Left forelimb (tissue), 1 donor: ENCODE measurements around the gene MCTP2.

Experiments
- DNase-seq: peaks from one replicate; pipeline ENCODE4 v3.0.0-alpha.2; 2018; ENCODE audit warnings: low spot score

The MCTP2 gene

DNA sequence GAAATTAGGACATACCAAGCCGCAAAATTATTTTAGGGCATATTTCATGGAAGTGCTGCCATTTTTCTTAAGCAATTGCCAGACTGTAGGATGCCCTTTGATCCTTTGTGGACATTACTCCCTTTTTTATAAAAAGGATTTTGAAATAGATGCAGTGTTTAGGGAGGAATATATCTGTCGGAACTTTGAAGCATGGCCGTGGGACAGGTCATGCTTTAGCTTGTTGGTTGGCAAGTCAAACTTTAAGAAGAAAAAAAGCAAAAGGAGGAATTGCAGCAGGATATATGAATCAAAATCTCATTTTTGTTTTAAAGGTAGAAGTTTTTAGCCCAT lies 122.1 kb downstream of the MCTP2 start:
- no peak for DNase-seq

GRCh38 chr15:94354655-94355054 lies 123.3 kb downstream of the MCTP2 start:
- DNase-seq = no peak

GRCh38 chr15:94359716-94360115 lies 128.4 kb downstream of the MCTP2 start:
- no peak for DNase-seq

DNA sequence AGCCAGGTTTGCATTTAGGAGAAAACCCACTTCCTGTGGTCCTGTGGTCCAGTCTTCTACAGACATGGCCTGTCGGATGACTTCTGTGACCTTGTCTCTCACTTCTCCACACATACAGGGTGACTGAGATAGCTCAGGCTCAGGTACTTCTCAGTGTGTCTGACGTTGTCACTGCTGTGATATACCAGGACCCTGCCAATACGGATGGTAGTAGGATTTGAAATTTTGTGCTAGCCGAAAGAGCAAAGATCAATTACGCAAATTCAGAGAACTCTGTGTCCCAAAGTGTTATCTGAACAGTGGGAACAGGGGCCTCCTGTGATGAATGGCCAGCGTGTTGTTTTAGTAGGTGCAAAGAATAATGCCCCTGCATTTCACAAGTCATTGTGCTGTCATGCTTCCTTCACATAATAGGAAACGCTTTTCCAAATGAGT lies 128.9 kb downstream of the MCTP2 start:
- DNase-seq = no peak

GRCh38 chr15:94362385-94363092 lies 131.2 kb downstream of the MCTP2 start:
- DNase-seq = no peak

DNA sequence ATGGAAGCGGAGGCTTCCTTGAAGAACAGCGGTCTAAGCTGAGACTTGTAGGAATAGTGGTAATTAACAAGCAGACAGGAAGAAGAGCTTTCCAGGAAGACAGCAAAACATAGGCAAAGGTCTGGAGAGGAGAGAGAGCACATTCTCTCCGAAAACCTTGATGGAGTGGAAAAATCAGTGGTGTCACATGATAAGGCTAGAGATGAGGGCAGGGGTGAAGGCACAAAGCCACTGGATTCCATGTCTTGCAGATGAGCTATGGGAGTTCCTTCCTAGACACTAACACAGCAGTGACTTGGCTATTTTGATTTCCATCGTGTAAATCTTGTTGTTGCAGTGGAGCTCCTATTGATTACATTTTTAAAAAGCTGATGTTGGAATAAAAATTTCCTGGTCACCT lies 132.0 kb downstream of the MCTP2 start:
- DNase-seq = no peak

DNA sequence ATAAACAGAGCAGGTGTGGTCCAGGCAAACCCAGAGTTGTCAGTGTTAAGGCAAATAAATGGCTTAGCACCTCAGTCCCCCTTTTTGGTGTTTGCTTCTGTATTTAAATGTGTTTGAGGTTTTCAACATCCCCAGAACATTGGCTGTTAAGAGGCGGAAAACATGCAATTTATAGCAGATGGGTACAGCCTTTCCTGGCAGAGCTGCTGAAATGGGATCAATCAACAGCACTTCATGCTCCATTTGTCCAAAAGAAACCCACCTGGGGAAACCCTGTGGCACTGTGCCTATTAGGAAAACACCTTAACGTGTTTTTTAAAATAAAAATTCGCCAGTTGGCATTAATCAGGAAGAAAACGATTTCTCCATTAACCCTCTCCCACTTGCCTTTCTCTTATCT lies 135.4 kb downstream of the MCTP2 start:
- DNase-seq = no peak

GRCh38 chr15:94367726-94368535 lies 136.6 kb downstream of the MCTP2 start:
- no peak for DNase-seq

DNA sequence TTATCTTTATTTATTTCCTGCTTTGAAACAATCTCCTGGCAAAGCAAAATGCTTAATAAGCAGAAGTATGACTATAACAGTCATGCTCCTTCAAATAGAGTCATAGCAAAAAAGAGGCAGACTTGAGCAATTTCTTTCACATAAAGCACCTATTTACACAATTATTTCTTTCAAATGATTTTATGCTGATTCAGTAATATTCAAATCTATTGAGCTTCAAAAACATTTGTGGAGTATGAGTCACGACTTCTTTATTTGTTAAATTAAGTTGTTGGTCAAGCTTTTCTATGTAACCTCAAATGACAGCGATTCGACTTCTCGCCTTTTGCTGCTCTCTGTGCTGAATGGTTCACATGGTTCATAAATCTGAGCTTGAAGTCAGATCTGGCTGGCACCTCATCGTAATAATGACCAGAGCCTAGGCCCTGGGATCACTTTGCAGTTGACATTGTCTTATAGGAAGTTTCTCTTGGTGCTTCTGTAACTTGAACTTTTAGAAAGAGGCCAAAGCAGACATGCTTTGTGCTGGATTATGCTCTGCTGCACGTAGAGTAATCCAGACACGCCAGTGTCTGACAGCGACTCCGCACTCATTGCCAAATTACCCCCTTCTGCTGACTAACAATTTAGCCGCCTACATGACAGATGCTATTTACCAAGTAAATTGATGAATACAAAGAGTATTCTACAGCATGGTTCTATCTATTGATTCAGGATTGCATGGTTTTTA lies 139.0 kb downstream of the MCTP2 start:
- no peak for DNase-seq

DNA sequence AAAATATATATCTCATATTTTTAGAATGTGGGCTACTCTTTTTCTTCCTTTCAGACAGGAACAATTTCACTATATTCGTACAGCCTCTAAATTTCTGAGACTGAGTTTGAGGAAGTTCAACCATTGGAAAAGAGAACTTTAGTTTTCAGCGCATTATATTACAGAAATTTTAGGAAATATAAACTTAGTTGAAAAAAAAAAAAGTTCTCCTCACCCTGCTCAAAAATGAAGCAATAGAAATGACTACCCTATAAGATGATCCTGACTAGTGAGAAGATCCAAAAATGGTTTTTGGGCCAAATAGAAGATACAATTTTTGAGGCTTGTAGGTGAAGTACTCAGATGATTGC lies 139.6 kb downstream of the MCTP2 start:
- DNase-seq = no peak

GRCh38 chr15:94372821-94373220 lies 141.5 kb downstream of the MCTP2 start:
- no peak for DNase-seq

GRCh38 chr15:94375997-94376396 lies 144.6 kb downstream of the MCTP2 start:
- DNase-seq = no peak

DNA sequence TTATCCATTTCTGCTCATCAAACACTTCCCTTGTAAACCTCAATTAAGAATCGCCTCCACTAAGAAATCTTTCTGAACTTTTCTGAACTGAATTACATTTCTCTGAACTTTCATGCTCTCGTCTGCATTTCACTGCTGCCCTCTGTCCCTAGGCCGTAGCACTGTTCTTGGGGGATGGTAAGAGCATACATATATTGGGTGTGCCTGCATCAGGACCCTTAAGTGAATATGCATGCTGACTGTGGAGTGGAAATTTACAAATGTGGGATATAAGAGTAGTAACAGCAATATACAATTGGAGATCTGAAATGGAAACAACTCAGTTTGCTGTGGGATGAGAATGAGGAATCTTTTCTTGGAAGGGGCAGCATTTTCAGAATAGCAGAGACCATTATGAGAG lies 148.6 kb downstream of the MCTP2 start:
- no peak for DNase-seq

GRCh38 chr15:94380798-94381197 lies 149.4 kb downstream of the MCTP2 start:
- no peak for DNase-seq

GRCh38 chr15:94381384-94381783 lies 150.0 kb downstream of the MCTP2 start:
- DNase-seq = no peak

- DNase-seq = no peak
Measured at GRCh38 chr15:94383041-94383440, 151.7 kb downstream of the MCTP2 start.

GRCh38 chr15:94383706-94384105 lies 152.3 kb downstream of the MCTP2 start:
- DNase-seq = no peak

DNA sequence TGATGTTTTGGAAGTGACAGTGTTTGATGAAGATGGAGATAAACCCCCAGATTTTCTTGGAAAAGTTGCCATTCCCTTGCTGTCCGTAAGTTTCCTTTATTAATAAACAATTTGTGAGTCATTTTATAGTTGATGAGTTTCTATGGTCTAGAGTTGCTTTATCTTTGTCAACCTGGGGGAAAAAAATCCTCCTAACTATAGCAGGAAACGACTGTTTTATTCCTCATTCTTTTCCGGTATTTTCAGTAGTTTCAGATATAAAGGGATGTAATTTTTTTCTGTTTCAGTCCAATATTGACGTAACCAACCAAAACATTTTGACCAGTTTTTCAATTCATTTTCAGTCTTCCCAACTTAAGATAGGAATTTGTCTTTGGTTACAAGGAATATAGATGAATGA lies 154.1 kb downstream of the MCTP2 start:
- no peak for DNase-seq

DNA sequence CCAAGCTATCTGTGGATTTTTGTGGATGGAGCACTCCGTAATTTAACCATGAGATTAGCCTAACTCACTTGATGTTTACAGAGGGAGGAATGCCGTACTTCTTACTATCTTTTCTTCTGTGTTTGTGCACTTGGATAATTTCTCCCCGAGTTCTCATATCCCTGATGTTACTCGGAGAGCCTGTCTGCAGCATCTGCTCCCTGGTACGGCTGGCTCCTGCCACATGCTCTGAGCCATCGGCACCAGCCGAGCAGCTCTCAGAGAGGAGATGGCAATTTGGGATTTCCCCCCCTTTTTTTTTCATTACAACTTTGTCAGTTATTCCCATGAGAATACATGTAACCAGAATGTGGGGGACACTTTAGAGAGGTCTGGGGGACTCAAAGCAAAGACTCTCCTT lies 155.0 kb downstream of the MCTP2 start:
- no peak for DNase-seq

DNA sequence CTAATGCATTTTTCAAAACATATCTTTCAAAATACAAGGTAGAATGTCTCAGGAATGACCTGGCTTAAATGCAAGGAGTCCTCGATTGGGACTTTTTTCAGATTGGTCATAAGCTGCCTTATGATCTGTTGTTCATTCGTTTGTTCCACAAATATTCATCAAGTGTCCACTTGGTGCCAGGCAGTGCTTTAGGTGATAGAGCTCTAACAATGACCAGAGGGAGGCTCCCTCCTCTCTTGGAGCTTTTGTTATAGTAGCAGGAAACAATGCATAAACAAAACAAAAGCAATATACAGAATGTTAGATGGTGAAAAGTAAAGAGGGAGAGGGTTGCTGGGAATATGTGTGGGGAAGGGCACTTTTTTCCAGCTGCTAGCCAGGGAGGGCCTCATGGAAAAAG lies 156.1 kb downstream of the MCTP2 start:
- no peak for DNase-seq

DNA sequence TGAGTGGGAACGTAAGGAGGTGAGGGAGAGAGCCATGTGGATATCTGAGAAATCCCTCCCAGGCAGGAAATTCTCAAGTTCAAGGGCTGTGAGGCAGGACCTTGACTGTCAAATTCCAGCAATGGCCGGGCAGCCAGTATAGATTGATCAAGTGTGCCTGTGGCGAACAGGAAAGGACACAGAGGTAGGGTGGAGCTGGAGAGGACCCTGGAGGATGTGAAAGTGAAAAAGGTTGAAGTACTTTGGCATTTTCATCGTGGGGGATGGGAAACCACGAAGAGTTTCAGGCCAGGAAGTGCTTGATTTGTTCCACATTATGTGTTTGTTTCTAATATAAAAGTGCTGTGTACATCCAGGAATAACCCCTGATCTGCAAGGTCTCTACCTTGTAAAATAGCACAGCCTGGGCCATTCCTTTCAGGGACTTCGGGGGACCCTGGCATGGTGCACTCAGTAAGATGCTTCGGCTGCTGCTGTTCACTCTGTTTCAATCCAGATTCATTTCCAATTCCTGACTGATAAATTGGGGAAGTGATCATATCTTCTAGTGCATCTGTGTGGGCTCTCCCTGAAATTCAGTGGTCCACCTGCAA lies 156.6 kb downstream of the MCTP2 start:
- DNase-seq = no peak

- no peak for DNase-seq
Measured at GRCh38 chr15:94395640-94396039, 164.3 kb downstream of the MCTP2 start.

DNA sequence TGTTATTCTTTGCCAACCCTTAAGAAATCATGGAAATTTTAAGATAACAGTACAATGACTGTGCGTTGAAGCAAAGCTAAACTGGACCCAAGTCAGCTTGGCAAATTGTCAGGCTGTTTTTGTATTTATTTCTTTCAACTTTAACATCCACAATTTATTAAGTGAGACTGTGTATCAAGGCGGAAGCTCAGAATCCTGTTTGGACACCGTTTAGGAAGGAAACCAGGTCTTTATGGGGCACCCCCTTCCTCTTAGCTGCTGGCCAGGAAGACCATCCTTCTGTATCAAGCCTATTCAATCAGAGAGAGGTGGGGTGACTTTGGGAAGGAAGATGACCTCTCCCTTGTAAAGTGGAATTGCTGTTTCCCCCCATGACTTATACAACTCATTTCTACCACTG lies 166.0 kb downstream of the MCTP2 start:
- no peak for DNase-seq
